Naive thymus-derived CD8-positive, alpha-beta T cell (primary cell): ENCODE data around the gene IKZF5. TPM values are rescaled to one million over a fixed set of nuclear protein-coding genes. Genes with fewer than 3 reads are reported as not detected.

ENCODE experiments used
- ATAC-seq, 2 donors: fragments of 150-1000 bp; cut with Tn5 transposase in 1 of 2; sonication (Bioruptor Pico), chemical (Tn5 transposase) in 1 of 2; 1 replicate in 1 of 2; 2 replicates in 1 of 2; pipeline ENCODE4 v1.10.0; 2021; ENCODE audit warnings: mild to moderate bottlenecking in 2 of 2, moderate library complexity in 2 of 2
- POLR2A ChIA-PET: fragments of 350-600 bp; sonication (Branson Sonifier 250); formaldehyde crosslinking; loops from one replicate; lab custom pipeline; 2021; ENCODE audit warnings: antibody characterized with exemption; lab: Charles Lee
- DNase-seq, 10 donors: peaks; one replicate each; pipeline versions ENCODE4 v3.0.0 to v3.0.0-alpha.2; 2020 to 2022
- H3K27ac Mint-ChIP-seq, 10 donors: one replicate each; pipeline ENCODE4 v1.8.0; 2020 to 2022; ENCODE audit warnings: mild to moderate bottlenecking in 10 of 10, mixed read lengths in 10 of 10, moderate library complexity in 4 of 10, inconsistent platforms in 1 of 10
- H3K27me3 Mint-ChIP-seq, 5 donors: one replicate each; pipeline ENCODE4 v1.8.0; 2021 to 2022; ENCODE audit warnings: mixed read lengths in 5 of 5
- H3K36me3 Mint-ChIP-seq, 3 donors: one replicate each; pipeline ENCODE4 v1.8.0; 2020 to 2022; ENCODE audit warnings: mixed read lengths in 3 of 3, mild to moderate bottlenecking in 2 of 3, inconsistent platforms in 1 of 3
- H3K4me1 Mint-ChIP-seq, 4 donors: one replicate each; pipeline ENCODE4 v1.8.0; 2021 to 2022; ENCODE audit warnings: mixed read lengths in 4 of 4
- H3K4me3 Mint-ChIP-seq, 10 donors: one replicate each; pipeline ENCODE4 v1.8.0; 2020 to 2022; ENCODE audit warnings: mild to moderate bottlenecking in 10 of 10, mixed read lengths in 10 of 10, moderate library complexity in 6 of 10, inconsistent platforms in 1 of 10
- H3K9me3 Mint-ChIP-seq, 9 donors: one replicate each; pipeline ENCODE4 v1.8.0; 2020 to 2022; ENCODE audit warnings: mixed read lengths in 9 of 9, mild to moderate bottlenecking in 3 of 9, inconsistent platforms in 1 of 9, moderate library complexity in 1 of 9
- polyA plus RNA-seq, 3 donors: library from polyadenylated mRNA; unstranded; fragments of 300-500 nt; fragmentation: Illumina TruSeq; gene quantifications; one replicate each; pipeline ENCODE4 v1.2.3, GENCODE V29; 2021
- total RNA-seq, 8 experiments: library from RNA in 2 of 8; stranded (reverse) in 2 of 8; gene quantifications; one replicate each; pipeline ENCODE4 v1.2.3 and lab custom pipeline; 2021 to 2026

IKZF5 gene
- total RNA-seq (10 to 100 TPM; 47.3 to 50.5 TPM), polyA plus RNA-seq (10 to 100 TPM; 13.1 to 22.2 (median 15.8) TPM), total RNA-seq (lab: John Stamatoyannopoulos, UW) (15.1 to 50.7 (median 33.9) reads per million in 6 experiments)

- ATAC-seq (peak; percentile 83 to 86), DNase-seq (peak; percentile 88 to 99 (median 97))
- peaks cover 30 to 67% (median 60%) of the 10 kb centered on the region in 4 donors for H3K4me1 Mint-ChIP-seq
- H3K4me3 Mint-ChIP-seq: peak within 1 kb of the TSS; percentile 96 to 100 (median 99)
- H3K27ac Mint-ChIP-seq: peak within 1 kb of the TSS; percentile 99 to 100 (median 100)
- H3K9me3 Mint-ChIP-seq: no peaks in the 10 kb centered on the region
- POLR2A ChIA-PET: interaction anchor here (0.6 to 4.4 kb wide), 13 partner anchors 9 to 1458 kb away, joined by 3 to 66 read pairs (median 6); partner anchors contain the start of genes BUB3, C10orf88, FAM24B and PSTK
- no peaks in the 10 kb centered on the region for H3K27me3 Mint-ChIP-seq
- peaks cover 4 to 25% (median 10%) of the 10 kb centered on the region in 3 donors for H3K36me3 Mint-ChIP-seq
These were observed at the start of gene IKZF5, which contains the start of gene ACADSB for GRCh38 chr10:123008355-123009104. IKZF5 (minus strand) TSS chr10:123008795; CDS start chr10:122998625, 10,170 bp downstream. ACADSB (plus strand) TSS chr10:123009006; CDS start chr10:123009030, 24 bp downstream.

GRCh38 chr10:123057968-123058367 is 49.4 kb upstream of the IKZF5 start:
- Mint-ChIP-seq H3K27me3 (peaks cover 0 to 5% (median 0%) of the 10 kb centered on the region in 5 donors), H3K4me1 (no peaks in the 10 kb centered on the region), H3K4me3 (no peak overlapping the region), H3K36me3 (peaks cover 6 to 30% (median 22%) of the 10 kb centered on the region in 3 donors), H3K9me3 (no peaks in the 10 kb centered on the region), H3K27ac (no peak overlapping the region)
- POLR2A ChIA-PET: no interaction called here
- DNase-seq: no peak
- ATAC-seq: no peak

GRCh38 chr10:123045961-123046731 is 37.6 kb upstream of the IKZF5 start:
- Mint-ChIP-seq H3K4me3 (no peak overlapping the region), H3K27me3 (no peaks in the 10 kb centered on the region), H3K4me1 (peaks cover 0 to 7% (median 1%) of the 10 kb centered on the region in 4 donors), H3K36me3 (peaks cover 0 to 77% (median 21%) of the 10 kb centered on the region in 3 donors), H3K27ac (no peak overlapping the region), H3K9me3 (no peaks in the 10 kb centered on the region)
- ATAC-seq (no peak), DNase-seq (no peak)
- POLR2A ChIA-PET: no interaction called here

GRCh38 chr10:123044391-123044790 is 35.8 kb upstream of the IKZF5 start:
- POLR2A ChIA-PET: interaction anchor here (0.6 kb wide), 1 partner anchor 520 kb away, joined by 3 read pairs; no protein-coding TSS in a partner anchor
- no peak overlapping the region for H3K27ac Mint-ChIP-seq
- ATAC-seq (no peak), DNase-seq (no peak)
- H3K4me3 Mint-ChIP-seq: no peak overlapping the region
- no peaks in the 10 kb centered on the region for H3K27me3 Mint-ChIP-seq
- no peaks in the 10 kb centered on the region for H3K9me3 Mint-ChIP-seq
- peaks cover 0 to 72% (median 14%) of the 10 kb centered on the region in 3 donors for H3K36me3 Mint-ChIP-seq
- peaks cover 0 to 7% (median 3%) of the 10 kb centered on the region in 4 donors for H3K4me1 Mint-ChIP-seq

GRCh38 chr10:123043409-123043925 is 34.9 kb upstream of the IKZF5 start:
- H3K4me3 Mint-ChIP-seq: no peak overlapping the region
- H3K27ac Mint-ChIP-seq: no peak overlapping the region
- ATAC-seq: peak; percentile 63 to 67
- POLR2A ChIA-PET: no interaction called here
- H3K27me3 Mint-ChIP-seq: no peaks in the 10 kb centered on the region
- peak; percentile 5 to 64 (median 34) for DNase-seq
- H3K9me3 Mint-ChIP-seq: no peaks in the 10 kb centered on the region
- peaks cover 0 to 73% (median 10%) of the 10 kb centered on the region in 3 donors for H3K36me3 Mint-ChIP-seq
- H3K4me1 Mint-ChIP-seq: peaks cover 1 to 14% (median 10%) of the 10 kb centered on the region in 4 donors

GRCh38 chr10:123042708-123043408 is 34.3 kb upstream of the IKZF5 start:
- peaks cover 0 to 71% (median 10%) of the 10 kb centered on the region in 3 donors for H3K36me3 Mint-ChIP-seq
- H3K9me3 Mint-ChIP-seq: no peaks in the 10 kb centered on the region
- H3K27ac Mint-ChIP-seq: no peak overlapping the region
- no peak for DNase-seq
- H3K4me3 Mint-ChIP-seq: no peak overlapping the region
- no peak for ATAC-seq
- no peaks in the 10 kb centered on the region for H3K27me3 Mint-ChIP-seq
- H3K4me1 Mint-ChIP-seq: peaks cover 1 to 14% (median 10%) of the 10 kb centered on the region in 4 donors
- POLR2A ChIA-PET: no interaction called here

GRCh38 chr10:123039632-123039930 is 31.0 kb upstream of the IKZF5 start:
- POLR2A ChIA-PET: no interaction called here
- H3K36me3 Mint-ChIP-seq: peaks cover 0 to 75% (median 6%) of the 10 kb centered on the region in 3 donors
- ATAC-seq: no peak

GRCh38 chr10:123038782-123039631 is 30.4 kb upstream of the IKZF5 start:
- H3K4me1 Mint-ChIP-seq: peaks cover 1 to 14% (median 10%) of the 10 kb centered on the region in 4 donors
- no peak overlapping the region for H3K4me3 Mint-ChIP-seq
- ATAC-seq (no peak), DNase-seq (no peak)
- POLR2A ChIA-PET: no interaction called here
- peaks cover 0 to 77% (median 10%) of the 10 kb centered on the region in 3 donors for H3K36me3 Mint-ChIP-seq
- H3K9me3 Mint-ChIP-seq: no peaks in the 10 kb centered on the region
- peak overlapping the region in 3 of 10 donors; percentile 9 to 63 (median 37) for H3K27ac Mint-ChIP-seq
- no peaks in the 10 kb centered on the region for H3K27me3 Mint-ChIP-seq

More at GRCh38 chr10:123039632-123039930, 31.0 kb upstream of the IKZF5 start:
- H3K9me3 Mint-ChIP-seq: no peaks in the 10 kb centered on the region
- DNase-seq: no peak
- peak overlapping the region in 1 of 10 donors; percentile 37 for H3K27ac Mint-ChIP-seq
- H3K4me3 Mint-ChIP-seq: no peak overlapping the region
- no peaks in the 10 kb centered on the region for H3K27me3 Mint-ChIP-seq
- peaks cover 1 to 14% (median 10%) of the 10 kb centered on the region in 4 donors for H3K4me1 Mint-ChIP-seq

- Mint-ChIP-seq H3K9me3 (no peaks in the 10 kb centered on the region), H3K27me3 (no peaks in the 10 kb centered on the region)
These were observed 27.0 kb upstream of the IKZF5 start for GRCh38 chr10:123035467-123036086.

GRCh38 chr10:123034332-123034731 is 25.7 kb upstream of the IKZF5 start:
- H3K27me3 Mint-ChIP-seq: no peaks in the 10 kb centered on the region
- H3K4me1 Mint-ChIP-seq: peaks cover 6 to 8% (median 7%) of the 10 kb centered on the region in 4 donors
- no peak for ATAC-seq
- peak overlapping the region in 1 of 10 donors; percentile 7 for H3K27ac Mint-ChIP-seq
- no peaks in the 10 kb centered on the region for H3K9me3 Mint-ChIP-seq
- POLR2A ChIA-PET: no interaction called here
- no peak overlapping the region for H3K4me3 Mint-ChIP-seq
- no peak for DNase-seq
- peaks cover 0 to 52% (median 11%) of the 10 kb centered on the region in 3 donors for H3K36me3 Mint-ChIP-seq

More at GRCh38 chr10:123035467-123036086, 27.0 kb upstream of the IKZF5 start:
- Mint-ChIP-seq H3K4me3 (no peak overlapping the region), H3K27ac (no peak overlapping the region), H3K4me1 (peaks cover 6 to 11% (median 7%) of the 10 kb centered on the region in 4 donors), H3K36me3 (peaks cover 0 to 58% (median 11%) of the 10 kb centered on the region in 3 donors)
- ATAC-seq (no peak), DNase-seq (no peak)
- POLR2A ChIA-PET: no interaction called here

GRCh38 chr10:123031124-123031523 is 22.5 kb upstream of the IKZF5 start:
- POLR2A ChIA-PET: interaction anchor here (1.2 kb wide), 1 partner anchor 9 kb away, joined by 3 read pairs; no protein-coding TSS in a partner anchor
- H3K36me3 Mint-ChIP-seq: peaks cover 0 to 28% (median 11%) of the 10 kb centered on the region in 3 donors
- peak overlapping the region in 1 of 10 donors; percentile 11 for H3K27ac Mint-ChIP-seq
- no peak for ATAC-seq
- H3K27me3 Mint-ChIP-seq: no peaks in the 10 kb centered on the region
- H3K9me3 Mint-ChIP-seq: no peaks in the 10 kb centered on the region
- DNase-seq: no peak
- H3K4me3 Mint-ChIP-seq: no peak overlapping the region
- peaks cover 0 to 5% (median under 1%) of the 10 kb centered on the region in 4 donors for H3K4me1 Mint-ChIP-seq
